ENCODE data around the gene RIT1. TPM values are rescaled to one million over a fixed set of nuclear protein-coding genes. Genes with fewer than 3 reads are reported as not detected.
A peak's percentile ranks its signal among the peaks of the same experiment; 100 is the strongest.

The RIT1 gene
- total RNA-seq, 2 donors from 2014 or later, result 26.0 to 39.2 TPM

GRCh38 chr1:155856257-155856974 lies 54.7 kb downstream of the RIT1 start:
- Mint-ChIP-seq H3K4me1 (peaks cover 5% of the 10 kb centered on the region), H3K27ac (peak overlapping the region; percentile 98), H3K36me3 (ENCODE audit: low read depth) (peaks cover 33% of the 10 kb centered on the region), H3K27me3 (ENCODE audit: insufficient read depth) (peaks cover 9% of the 10 kb centered on the region), H3K9me3 (no peaks in the 10 kb centered on the region), H3K4me3 (peak overlapping the region; percentile 99)
- no peaks in the 10 kb centered on the region for H3K9me3 ChIP-seq (ENCODE audit: control insufficient read depth, low read length)
- peak overlapping the region; percentile 91 for H3K4me3 ChIP-seq (ENCODE audit: low read length)
- no peak for DNase-seq
- H3K9ac ChIP-seq (ENCODE audit: extremely low read depth, low read length, poor library complexity, severe bottlenecking), result peak overlapping the region; percentile 84
- peaks cover 9% of the 10 kb centered on the region for H3K27me3 ChIP-seq (ENCODE audit: control insufficient read depth, insufficient read depth, low read length, poor library complexity, severe bottlenecking)
- no peaks in the 10 kb centered on the region for H3K4me1 ChIP-seq (ENCODE audit: control insufficient read depth, insufficient read depth, low read length)
- 40 to 59% methylated on average over 9 to 20 of the region's 20 CpGs for WGBS, 2 experiments (ENCODE audit: insufficient coverage in 1 of 2, insufficient read length in 1 of 2)
- H3K27ac ChIP-seq (ENCODE audit: low read depth, low read length), result peak overlapping the region; percentile 6
- peaks cover 35% of the 10 kb centered on the region for H3K36me3 ChIP-seq (ENCODE audit: control insufficient read depth, insufficient read depth, low read length)
- TF ChIP-seq, protein P1, sequence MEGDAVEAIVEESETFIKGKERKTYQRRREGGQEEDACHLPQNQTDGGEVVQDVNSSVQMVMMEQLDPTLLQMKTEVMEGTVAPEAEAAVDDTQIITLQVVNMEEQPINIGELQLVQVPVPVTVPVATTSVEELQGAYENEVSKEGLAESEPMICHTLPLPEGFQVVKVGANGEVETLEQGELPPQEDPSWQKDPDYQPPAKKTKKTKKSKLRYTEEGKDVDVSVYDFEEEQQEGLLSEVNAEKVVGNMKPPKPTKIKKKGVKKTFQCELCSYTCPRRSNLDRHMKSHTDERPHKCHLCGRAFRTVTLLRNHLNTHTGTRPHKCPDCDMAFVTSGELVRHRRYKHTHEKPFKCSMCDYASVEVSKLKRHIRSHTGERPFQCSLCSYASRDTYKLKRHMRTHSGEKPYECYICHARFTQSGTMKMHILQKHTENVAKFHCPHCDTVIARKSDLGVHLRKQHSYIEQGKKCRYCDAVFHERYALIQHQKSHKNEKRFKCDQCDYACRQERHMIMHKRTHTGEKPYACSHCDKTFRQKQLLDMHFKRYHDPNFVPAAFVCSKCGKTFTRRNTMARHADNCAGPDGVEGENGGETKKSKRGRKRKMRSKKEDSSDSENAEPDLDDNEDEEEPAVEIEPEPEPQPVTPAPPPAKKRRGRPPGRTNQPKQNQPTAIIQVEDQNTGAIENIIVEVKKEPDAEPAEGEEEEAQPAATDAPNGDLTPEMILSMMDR (conservative IDR thresholded peaks at IDR 0.05), result no peak

GRCh38 chr1:155850345-155850744 lies 60.8 kb downstream of the RIT1 start:
- Histone ChIP-seq H3K27ac (ENCODE audit: low read depth, low read length) (no peak overlapping the region), H3K4me1 (ENCODE audit: control insufficient read depth, insufficient read depth, low read length) (no peaks in the 10 kb centered on the region), H3K36me3 (ENCODE audit: control insufficient read depth, insufficient read depth, low read length) (peaks cover 71% of the 10 kb centered on the region), H3K4me3 (ENCODE audit: low read length) (no peak overlapping the region), H3K27me3 (ENCODE audit: control insufficient read depth, insufficient read depth, low read length, poor library complexity, severe bottlenecking) (no peaks in the 10 kb centered on the region), H3K9me3 (ENCODE audit: control insufficient read depth, low read length) (no peaks in the 10 kb centered on the region), H3K9ac (ENCODE audit: extremely low read depth, low read length, poor library complexity, severe bottlenecking) (no peak overlapping the region)
- Mint-ChIP-seq H3K27me3 (ENCODE audit: insufficient read depth) (no peaks in the 10 kb centered on the region), H3K9me3 (no peaks in the 10 kb centered on the region), H3K27ac (no peak overlapping the region), H3K4me3 (no peak overlapping the region), H3K4me1 (no peaks in the 10 kb centered on the region), H3K36me3 (ENCODE audit: low read depth) (peaks cover 75% of the 10 kb centered on the region)
- no peak for DNase-seq
- TF ChIP-seq, protein P1 (conservative IDR thresholded peaks at IDR 0.05), result no peak
- WGBS, 2 experiments (ENCODE audit: insufficient coverage in 1 of 2, insufficient read length in 1 of 2), result 93 to 99% methylated on average over 3 of the region's 3 CpGs

DNA sequence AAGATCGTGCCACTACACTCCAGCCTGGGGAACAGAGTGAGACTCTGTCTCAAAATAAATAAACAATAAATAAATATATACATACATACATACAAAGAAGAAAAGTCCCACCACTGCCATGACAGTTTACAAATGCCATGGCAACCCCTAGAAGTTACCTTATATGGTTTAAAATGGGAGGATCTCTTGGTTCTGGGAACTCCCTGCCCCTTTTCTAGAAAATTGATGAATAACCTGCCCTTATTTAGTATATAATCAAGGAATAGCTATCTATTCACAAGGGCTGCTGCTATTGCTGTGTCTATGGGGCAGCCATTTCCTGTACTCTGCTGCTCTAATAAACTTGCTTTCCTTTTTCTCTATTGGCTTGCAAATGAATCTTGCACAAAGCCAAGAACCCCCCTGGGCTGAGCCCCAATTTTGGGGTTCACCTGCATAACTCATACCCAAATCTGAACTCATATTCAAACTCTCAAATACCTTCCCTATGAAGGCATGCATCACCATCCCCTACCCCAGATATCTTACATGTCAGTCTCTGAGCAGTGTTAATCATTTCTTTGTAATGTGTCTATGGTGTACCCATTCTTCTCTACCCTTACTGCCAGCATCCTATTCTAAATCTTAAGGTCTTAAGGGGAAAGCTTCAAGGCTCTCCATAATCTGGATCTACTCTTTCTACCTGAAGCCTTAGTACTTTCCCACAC lies 63.2 kb downstream of the RIT1 start:
- no peaks in the 10 kb centered on the region for H3K4me1 ChIP-seq (ENCODE audit: control insufficient read depth, insufficient read depth, low read length)
- Mint-ChIP-seq H3K27me3 (ENCODE audit: insufficient read depth) (no peaks in the 10 kb centered on the region), H3K4me3 (no peak overlapping the region), H3K4me1 (no peaks in the 10 kb centered on the region), H3K36me3 (ENCODE audit: low read depth) (peaks cover 83% of the 10 kb centered on the region), H3K27ac (no peak overlapping the region), H3K9me3 (no peaks in the 10 kb centered on the region)
- DNase-seq, result no peak
- peaks cover 67% of the 10 kb centered on the region for H3K36me3 ChIP-seq (ENCODE audit: control insufficient read depth, insufficient read depth, low read length)
- no peaks in the 10 kb centered on the region for H3K9me3 ChIP-seq (ENCODE audit: control insufficient read depth, low read length)
- H3K9ac ChIP-seq (ENCODE audit: extremely low read depth, low read length, poor library complexity, severe bottlenecking), result no peak overlapping the region
- H3K27ac ChIP-seq (ENCODE audit: low read depth, low read length), result no peak overlapping the region
- no peak overlapping the region for H3K4me3 ChIP-seq (ENCODE audit: low read length)
- 100% methylated on average over 1 of the region's 1 CpG; no CpG with 5 or more reads in 1 of the 2 experiments for WGBS, 2 experiments (ENCODE audit: insufficient coverage in 1 of 2, insufficient read length in 1 of 2)
- TF ChIP-seq, protein P1 (conservative IDR thresholded peaks at IDR 0.05), result no peak
- no peaks in the 10 kb centered on the region for H3K27me3 ChIP-seq (ENCODE audit: control insufficient read depth, insufficient read depth, low read length, poor library complexity, severe bottlenecking)

Small RNA genes within 50 kb of the gene (microRNA-seq; reads per million reads assigned to microRNA genes)
- not detected for gene MIR6738 (ENCODE audit: borderline microRNAs expressed)

Other genes starting within 250 kb of the RIT1 start
- 10 to 100 TPM; 44.2 to 45.8 TPM for gene YY1AP1, start 222.6 kb downstream of the RIT1 start, total RNA-seq
- 100 to 1,000 TPM; 107 to 112 TPM for gene DAP3, start 222.3 kb downstream of the RIT1 start, total RNA-seq
- gene GON4L, start 54.1 kb downstream of the RIT1 start, total RNA-seq, result 10 to 100 TPM; 62.7 to 64.6 TPM
- gene SYT11, start 51.8 kb downstream of the RIT1 start, total RNA-seq, result 1 to 10 TPM in 1 of 2 donors, under 1 TPM in 1; 0.40 to 5.0 TPM
- 10 to 100 TPM; 67.7 to 76.2 TPM for gene KHDC4, start 23.1 kb upstream of the RIT1 start, total RNA-seq
- gene RXFP4, start 30.3 kb upstream of the RIT1 start, total RNA-seq, result not detected
- gene ARHGEF2, start 67.2 kb upstream of the RIT1 start, total RNA-seq, result 100 to 1,000 TPM; 134 to 147 TPM
- gene SSR2, start 109.6 kb upstream of the RIT1 start, total RNA-seq, result 100 to 1,000 TPM; 193 TPM
- gene UBQLN4, start 142.4 kb upstream of the RIT1 start, total RNA-seq, result 10 to 100 TPM; 56.4 to 62.4 TPM
- 100 to 1,000 TPM in 1 of 2 donors, 10 to 100 TPM in 1; 84.4 to 101 TPM for gene LAMTOR2, start 143.4 kb upstream of the RIT1 start, total RNA-seq
- gene RAB25, start 149.8 kb upstream of the RIT1 start, total RNA-seq, result 10 to 100 TPM; 82.0 to 84.4 TPM
- 10 to 100 TPM; 91.8 to 94.3 TPM for gene MEX3A, start 171.1 kb upstream of the RIT1 start, total RNA-seq
- gene LMNA, start 203.4 kb upstream of the RIT1 start, total RNA-seq, result 10 to 100 TPM; 41.2 to 42.0 TPM
- gene SEMA4A, start 242.2 kb upstream of the RIT1 start, total RNA-seq, result 10 to 100 TPM in 1 of 2 donors, 1 to 10 TPM in 1; 6.4 to 10.3 TPM